Superior temporal gyrus (tissue), 1 donor: ENCODE results near the gene SDS.
"Not testable (repeated sequence)": the region's sequence is repeated elsewhere in the genome, so short reads cannot be mapped to it uniquely, and the experiment has no call there.

Source experiments
- DNase-seq: peaks from one replicate; pipeline ENCODE4 v3.0.0-alpha.2; 2016; ENCODE audit errors: extremely low spot score

Gene SDS

GRCh38 chr12:113378291-113378690 is 25.4 kb downstream of the SDS start:
- no peak for DNase-seq

GRCh38 chr12:113374823-113375428 is 28.8 kb downstream of the SDS start:
- DNase-seq: no peak

GRCh38 chr12:113373969-113374368 is 29.7 kb downstream of the SDS start:
- DNase-seq: no peak

- no peak for DNase-seq
These were observed 30.2 kb downstream of the SDS start for GRCh38 chr12:113373440-113373839.

- DNase-seq: no peak
These were observed 31.3 kb downstream of the SDS start for GRCh38 chr12:113372371-113372770.

- no peak for DNase-seq
These were observed 31.9 kb downstream of the SDS start for GRCh38 chr12:113371808-113372207.

- no peak for DNase-seq
These were observed 32.6 kb downstream of the SDS start for GRCh38 chr12:113370923-113371682.

GRCh38 chr12:113369391-113369985 is 34.2 kb downstream of the SDS start:
- DNase-seq: peak; percentile 73

- no peak for DNase-seq
These were observed 35.4 kb downstream of the SDS start for GRCh38 chr12:113368331-113368730.

GRCh38 chr12:113366827-113367226 is 36.9 kb downstream of the SDS start:
- no peak for DNase-seq

- no peak for DNase-seq
These were observed 37.9 kb downstream of the SDS start for GRCh38 chr12:113365639-113366395.

- no peak for DNase-seq
These were observed 39.0 kb downstream of the SDS start for GRCh38 chr12:113364698-113365097.

- no peak for DNase-seq
These were observed 41.9 kb downstream of the SDS start for GRCh38 chr12:113361574-113362370.

- no peak for DNase-seq
These were observed 43.5 kb downstream of the SDS start for GRCh38 chr12:113359939-113360748.

GRCh38 chr12:113359133-113359938 is 44.4 kb downstream of the SDS start:
- peak; percentile 87 for DNase-seq

- DNase-seq: peak; percentile 89
These were observed 45.1 kb downstream of the SDS start, which contains the start of gene PLBD2 for GRCh38 chr12:113358381-113359132. Gene PLBD2 (plus strand): TSS chr12:113358587. CDS start chr12:113358601, 14 bp downstream.

- not testable (repeated sequence) for DNase-seq
These were observed 49.5 kb downstream of the SDS start for GRCh38 chr12:113354192-113354591.

GRCh38 chr12:113351089-113351488 is 52.6 kb downstream of the SDS start:
- no peak for DNase-seq
